PFSK-1 (cell line): Measurements from ENCODE around the gene KPNA2.

Experiments used
- FOXP2 ChIP-seq: optimal IDR thresholded peaks from 2 replicates; pipeline ENCODE3; 2011; ENCODE audit warnings: borderline replicate concordance, control low read depth, inconsistent platforms; ENCODE audit not compliant: insufficient read depth; ENCODE audit errors: extremely low read length, extremely low read depth
- POLR2AphosphoS5 ChIP-seq: IDR thresholded peaks from 2 replicates; pipeline ENCODE4 v1.6.1; 2012; ENCODE audit warnings: low read depth, mild to moderate bottlenecking, control low read depth, low read length, moderate library complexity
- REST ChIP-seq, 2 experiments: IDR thresholded peaks; 2 replicates each; pipeline versions ENCODE4 v1.6.1 to v1.8.0; 2011 to 2012; ENCODE audit warnings: low read depth in 2 of 2, low read length in 2 of 2, control low read depth in 1 of 2, inconsistent platforms in 1 of 2, mild to moderate bottlenecking in 1 of 2, moderate library complexity in 1 of 2; ENCODE audit not compliant: insufficient read depth in 1 of 2
- SIN3A ChIP-seq: IDR thresholded peaks from 2 replicates; pipeline ENCODE4 v1.6.1; 2012; ENCODE audit warnings: mild to moderate bottlenecking, low read length, moderate library complexity, borderline replicate concordance; ENCODE audit not compliant: insufficient read depth
- TAF1 ChIP-seq: IDR thresholded peaks from 2 replicates; pipeline ENCODE4 v1.6.1; 2012; ENCODE audit warnings: low read length, control low read depth, borderline replicate concordance; ENCODE audit not compliant: insufficient read depth

The KPNA2 gene

DNA sequence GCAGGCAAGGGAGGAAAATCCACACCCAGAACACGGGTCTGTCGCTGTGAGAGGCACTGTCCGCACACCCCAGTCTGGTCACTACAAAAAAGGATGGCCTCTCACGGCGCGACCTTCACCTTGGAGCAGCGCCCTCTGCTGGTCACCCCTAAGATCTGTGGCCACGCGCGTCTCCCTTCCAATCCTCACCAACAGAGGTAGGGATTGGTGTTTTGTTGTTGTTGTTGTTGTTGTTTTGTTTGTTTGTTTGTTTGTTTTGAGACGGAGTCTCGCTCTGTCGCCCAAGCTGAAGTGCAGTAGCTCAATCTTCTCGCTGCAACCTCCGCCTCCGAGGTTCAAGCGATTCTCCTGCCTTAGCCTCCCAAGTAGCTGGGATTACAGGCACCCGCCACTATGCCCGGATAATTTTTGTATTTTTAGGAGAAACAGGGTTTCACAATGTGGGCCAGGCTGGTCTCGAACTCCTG is 24.3 kb upstream of the KPNA2 start:
- peak; percentile 88 for TF ChIP-seq FOXP2
- TF ChIP-seq TAF1: no peak

- TF ChIP-seq FOXP2 (no peak), POLR2AphosphoS5 (no peak), TAF1 (no peak), SIN3A (no peak), REST (IDR thresholded peaks at IDR 0.05; ENCODE audit: insufficient read depth in 1 of 2, low read depth in 2 of 2, low read length in 2 of 2) (no peak)
These were observed 22.1 kb upstream of the KPNA2 start for GRCh38 chr17:68013385-68013784.

DNA sequence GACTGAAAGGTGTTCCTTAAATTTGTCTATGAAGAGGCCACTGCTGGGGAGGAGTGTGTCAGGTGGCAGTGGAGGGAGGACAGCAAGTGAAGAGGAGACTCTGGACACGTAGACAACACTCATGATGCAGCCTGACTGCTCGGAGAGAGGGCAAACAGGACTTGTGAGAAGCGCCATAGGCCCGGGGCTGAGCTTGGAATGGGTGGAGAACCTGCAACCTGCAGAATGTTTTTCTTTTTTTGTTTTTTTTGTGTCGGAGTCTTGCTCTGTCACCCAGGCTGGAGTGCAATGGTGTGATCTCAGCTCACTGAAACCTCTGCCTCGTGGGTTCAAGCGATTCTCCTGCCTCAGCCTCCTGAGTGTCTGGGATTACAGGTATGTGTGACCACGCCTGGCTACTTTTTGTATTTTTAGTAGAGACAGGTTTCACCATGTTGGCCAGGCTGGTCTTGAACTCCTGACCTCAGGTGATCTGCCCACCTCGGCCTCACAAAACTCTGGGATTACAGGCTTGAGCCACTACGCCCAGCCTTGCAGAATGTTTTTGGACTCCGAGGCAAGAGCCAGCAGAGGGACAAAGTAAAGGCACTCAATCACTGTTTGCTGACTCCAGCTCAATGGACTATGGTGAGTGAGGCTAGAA is 20.3 kb upstream of the KPNA2 start:
- TF ChIP-seq TAF1: no peak
- no peak for TF ChIP-seq FOXP2
- no peak for TF ChIP-seq POLR2AphosphoS5
- TF ChIP-seq SIN3A: no peak
- TF ChIP-seq REST (IDR thresholded peaks at IDR 0.05; ENCODE audit: insufficient read depth in 1 of 2, low read depth in 2 of 2, low read length in 2 of 2): no peak

DNA sequence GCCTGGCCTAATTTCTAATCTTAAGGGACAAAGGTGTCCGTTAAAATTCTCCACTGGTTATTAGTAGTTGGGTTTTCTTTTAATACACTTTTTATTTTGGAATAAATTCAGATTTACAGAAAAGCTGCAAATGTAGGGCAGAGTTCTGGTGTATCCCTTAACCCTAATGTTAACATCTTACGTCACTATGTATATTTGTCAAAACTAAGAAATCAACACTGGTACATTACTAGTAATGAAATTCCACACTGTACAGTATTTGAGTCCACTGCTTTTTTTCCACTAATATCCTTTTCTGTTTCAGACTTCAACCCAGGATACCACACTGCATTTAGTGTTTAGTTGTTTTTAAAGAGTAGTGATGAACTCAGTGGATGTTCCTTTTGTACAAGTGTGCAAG is 18.7 kb upstream of the KPNA2 start:
- no peak for TF ChIP-seq POLR2AphosphoS5
- no peak for TF ChIP-seq SIN3A
- no peak for TF ChIP-seq FOXP2
- TF ChIP-seq TAF1: no peak
- no peak for TF ChIP-seq REST (IDR thresholded peaks at IDR 0.05; ENCODE audit: insufficient read depth in 1 of 2, low read depth in 2 of 2, low read length in 2 of 2)

- TF ChIP-seq SIN3A (no peak), FOXP2 (no peak), TAF1 (no peak), REST (IDR thresholded peaks at IDR 0.05; ENCODE audit: insufficient read depth in 1 of 2, low read depth in 2 of 2, low read length in 2 of 2) (no peak)
These were observed 16.2 kb upstream of the KPNA2 start for GRCh38 chr17:68019336-68019674.
